Gastrocnemius medialis (tissue), 4 donors: ENCODE results near the gene CHAF1B.

Experiments used
- POLR2A ChIP-seq, 2 donors: fragments of 450-650 bp; IDR thresholded peaks; one replicate each; pipeline ENCODE4 v1.6.1; 2017; ENCODE audit warnings: antibody characterized with exemption in 2 of 2, mild to moderate bottlenecking in 2 of 2, moderate library complexity in 2 of 2
- TF ChIP-seq, protein P1 (sequence below), 5 experiments: fragments of 450-650 bp in 3 of 5; fragments of 200-600 bp in 2 of 5; sonication (generic) in 2 of 5; IDR thresholded peaks in 4 of 5; conservative IDR thresholded peaks in 1 of 5; 1 replicate in 4 of 5; 2 replicates in 1 of 5; pipeline ENCODE4 v1.5.1; 2016 to 2019; ENCODE audit warnings: antibody characterized with exemption in 5 of 5, mild to moderate bottlenecking in 3 of 5, moderate library complexity in 3 of 5

- TF ChIP-seq, protein P1, sequence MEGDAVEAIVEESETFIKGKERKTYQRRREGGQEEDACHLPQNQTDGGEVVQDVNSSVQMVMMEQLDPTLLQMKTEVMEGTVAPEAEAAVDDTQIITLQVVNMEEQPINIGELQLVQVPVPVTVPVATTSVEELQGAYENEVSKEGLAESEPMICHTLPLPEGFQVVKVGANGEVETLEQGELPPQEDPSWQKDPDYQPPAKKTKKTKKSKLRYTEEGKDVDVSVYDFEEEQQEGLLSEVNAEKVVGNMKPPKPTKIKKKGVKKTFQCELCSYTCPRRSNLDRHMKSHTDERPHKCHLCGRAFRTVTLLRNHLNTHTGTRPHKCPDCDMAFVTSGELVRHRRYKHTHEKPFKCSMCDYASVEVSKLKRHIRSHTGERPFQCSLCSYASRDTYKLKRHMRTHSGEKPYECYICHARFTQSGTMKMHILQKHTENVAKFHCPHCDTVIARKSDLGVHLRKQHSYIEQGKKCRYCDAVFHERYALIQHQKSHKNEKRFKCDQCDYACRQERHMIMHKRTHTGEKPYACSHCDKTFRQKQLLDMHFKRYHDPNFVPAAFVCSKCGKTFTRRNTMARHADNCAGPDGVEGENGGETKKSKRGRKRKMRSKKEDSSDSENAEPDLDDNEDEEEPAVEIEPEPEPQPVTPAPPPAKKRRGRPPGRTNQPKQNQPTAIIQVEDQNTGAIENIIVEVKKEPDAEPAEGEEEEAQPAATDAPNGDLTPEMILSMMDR (IDR thresholded peaks at IDR 0.05 in 4 of 5, conservative IDR thresholded peaks at IDR 0.05 in 1 of 5): no peak
- no peak for TF ChIP-seq POLR2A (IDR thresholded peaks at IDR 0.05)
Observed at GRCh38 chr21:36464590-36464989, 79.4 kb downstream of the CHAF1B start.
